CD4-positive, alpha-beta T cell treated with Interferon alpha-2 for 1 hour (primary cell): Measurements from ENCODE around the gene ATOSA.

Source experiments
- DNase-seq, 2 donors: peaks; one replicate each; pipeline ENCODE4 v3.0.0-alpha.2; 2020 to 2022

The ATOSA gene

GRCh38 chr15:52649686-52650085, 29.5 kb downstream of the ATOSA start:
- DNase-seq, result no peak

GRCh38 chr15:52645916-52646315, 33.3 kb downstream of the ATOSA start:
- no peak for DNase-seq

GRCh38 chr15:52642386-52643361, 36.5 kb downstream of the ATOSA start:
- DNase-seq, result no peak

- DNase-seq, result no peak
These were observed 42.7 kb downstream of the ATOSA start for GRCh38 chr15:52636459-52636858.

- no peak for DNase-seq
These were observed 43.3 kb downstream of the ATOSA start for GRCh38 chr15:52635908-52636307.
